ENCODE data around the gene TCERG1. TPM values are rescaled to one million over a fixed set of nuclear protein-coding genes. Genes with fewer than 3 reads are reported as not detected.

The TCERG1 gene
- polyA plus RNA-seq, 1 donor from 2014 or later: 41.3 TPM

DNA sequence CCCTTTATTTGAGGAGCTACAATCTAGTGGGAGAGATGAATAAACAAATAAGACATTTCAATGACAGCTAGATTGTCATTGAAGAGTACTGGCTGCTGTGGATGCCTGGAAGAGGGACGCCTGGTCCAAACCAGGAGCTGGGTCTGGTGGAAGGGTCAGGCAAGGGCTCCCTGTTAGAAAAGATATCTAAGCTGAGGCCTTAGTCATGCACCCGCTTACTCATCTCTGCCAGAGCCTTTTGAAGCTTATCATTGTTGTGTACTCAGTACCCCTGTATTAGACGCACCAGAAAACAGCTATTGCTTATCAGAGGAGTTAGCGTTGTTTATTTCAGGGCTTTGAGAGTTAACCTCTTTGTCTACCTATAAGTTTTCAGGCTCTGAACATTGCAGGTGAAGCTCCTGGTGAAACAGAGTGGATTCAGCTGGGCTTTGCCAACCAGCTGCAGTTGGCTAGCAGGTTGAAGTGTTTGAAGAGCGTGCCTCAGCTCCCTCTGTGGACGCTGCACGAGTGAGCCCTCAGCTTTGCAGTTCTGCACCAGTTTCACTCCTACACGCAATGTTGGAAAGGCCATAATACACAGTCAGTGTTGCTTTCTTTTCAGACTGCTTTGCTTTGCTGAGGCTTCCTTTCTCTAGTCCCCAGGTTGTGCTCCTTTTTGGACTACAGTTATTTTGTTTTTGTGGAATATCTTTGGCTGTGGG, 74.4 kb downstream of the TCERG1 start:
- no peaks in the 10 kb centered on the region for H3K36me3 Mint-ChIP-seq
- no peak overlapping the region for H3K4me3 Mint-ChIP-seq
- peaks cover 14% of the 10 kb centered on the region for H3K27me3 Mint-ChIP-seq
- H3K9me3 Mint-ChIP-seq: no peaks in the 10 kb centered on the region
- H3K27ac Mint-ChIP-seq: no peak overlapping the region
- peaks cover 0 to 8% (median 0%) of the 10 kb centered on the region in 3 donors for H3K4me1 Mint-ChIP-seq

GRCh38 chr5:146523698-146524097, 76.6 kb downstream of the TCERG1 start:
- H3K9me3 Mint-ChIP-seq: no peaks in the 10 kb centered on the region
- H3K27ac Mint-ChIP-seq: no peak overlapping the region
- no peaks in the 10 kb centered on the region for H3K36me3 Mint-ChIP-seq
- peaks cover 0 to 2% (median 0%) of the 10 kb centered on the region in 3 donors for H3K4me1 Mint-ChIP-seq
- H3K27me3 Mint-ChIP-seq: peaks cover 18% of the 10 kb centered on the region
- H3K4me3 Mint-ChIP-seq: no peak overlapping the region

GRCh38 chr5:146527785-146528184, 80.7 kb downstream of the TCERG1 start:
- peaks cover 0 to 2% (median 0%) of the 10 kb centered on the region in 3 donors for H3K4me1 Mint-ChIP-seq
- no peaks in the 10 kb centered on the region for H3K36me3 Mint-ChIP-seq
- H3K9me3 Mint-ChIP-seq: no peaks in the 10 kb centered on the region
- peaks cover 7% of the 10 kb centered on the region for H3K27me3 Mint-ChIP-seq
- no peak overlapping the region for H3K27ac Mint-ChIP-seq
- no peak overlapping the region for H3K4me3 Mint-ChIP-seq

DNA sequence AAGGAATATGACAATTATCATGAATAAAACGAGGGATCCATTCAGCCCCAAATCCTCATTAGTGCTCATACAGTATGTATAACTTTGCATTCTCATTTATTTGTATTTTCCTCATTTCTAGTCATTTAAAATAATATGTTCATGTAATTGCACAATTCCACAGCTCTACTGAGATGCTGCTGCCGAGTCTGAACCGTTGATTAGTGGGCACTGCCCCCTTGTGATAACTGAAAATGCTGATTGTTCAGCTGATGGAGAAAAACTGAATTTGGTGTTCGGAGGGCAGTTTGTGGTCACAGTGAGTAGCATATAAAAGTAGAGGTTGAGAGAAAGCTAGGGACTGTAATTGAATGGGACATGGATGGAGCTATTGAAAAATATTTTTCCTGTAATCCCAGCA, 81.1 kb downstream of the TCERG1 start:
- Mint-ChIP-seq H3K27me3 (peaks cover 8% of the 10 kb centered on the region), H3K36me3 (no peaks in the 10 kb centered on the region), H3K9me3 (no peaks in the 10 kb centered on the region), H3K4me3 (no peak overlapping the region), H3K27ac (no peak overlapping the region), H3K4me1 (peaks cover 0 to 2% (median 2%) of the 10 kb centered on the region in 3 donors)

DNA sequence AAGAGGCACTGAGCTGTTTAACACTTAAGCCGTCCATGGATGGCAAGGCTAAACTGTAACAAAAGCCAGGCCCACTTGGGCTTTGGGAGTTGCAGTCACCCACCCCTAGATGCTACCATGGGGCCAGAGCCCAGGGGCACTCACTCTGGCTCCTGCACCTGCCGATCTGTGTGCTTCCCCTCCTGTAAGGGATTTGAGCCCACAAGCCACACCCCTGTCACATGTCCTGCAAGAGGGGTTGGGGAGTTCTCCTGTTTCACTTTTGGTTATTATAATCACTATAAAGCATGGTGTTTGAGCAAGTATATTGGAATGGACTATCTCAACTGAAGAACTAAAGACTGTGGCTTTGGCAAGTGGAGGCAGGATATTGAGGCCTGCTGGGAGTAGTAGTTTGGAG, 82.9 kb downstream of the TCERG1 start:
- no peaks in the 10 kb centered on the region for H3K9me3 Mint-ChIP-seq
- H3K36me3 Mint-ChIP-seq: no peaks in the 10 kb centered on the region
- no peak overlapping the region for H3K27ac Mint-ChIP-seq
- H3K4me1 Mint-ChIP-seq: peaks cover 0 to 4% (median 2%) of the 10 kb centered on the region in 3 donors
- no peak overlapping the region for H3K4me3 Mint-ChIP-seq
- H3K27me3 Mint-ChIP-seq: peaks cover 7% of the 10 kb centered on the region

GRCh38 chr5:146533260-146533857, 86.2 kb downstream of the TCERG1 start:
- Mint-ChIP-seq H3K4me3 (no peak overlapping the region), H3K27ac (no peak overlapping the region), H3K36me3 (no peaks in the 10 kb centered on the region), H3K4me1 (peaks cover 0 to 4% (median 0%) of the 10 kb centered on the region in 3 donors), H3K9me3 (no peaks in the 10 kb centered on the region), H3K27me3 (peaks cover 4% of the 10 kb centered on the region)

- Mint-ChIP-seq H3K27ac (no peak overlapping the region), H3K4me3 (no peak overlapping the region)
Measured at GRCh38 chr5:146533882-146534281, 86.7 kb downstream of the TCERG1 start.

DNA sequence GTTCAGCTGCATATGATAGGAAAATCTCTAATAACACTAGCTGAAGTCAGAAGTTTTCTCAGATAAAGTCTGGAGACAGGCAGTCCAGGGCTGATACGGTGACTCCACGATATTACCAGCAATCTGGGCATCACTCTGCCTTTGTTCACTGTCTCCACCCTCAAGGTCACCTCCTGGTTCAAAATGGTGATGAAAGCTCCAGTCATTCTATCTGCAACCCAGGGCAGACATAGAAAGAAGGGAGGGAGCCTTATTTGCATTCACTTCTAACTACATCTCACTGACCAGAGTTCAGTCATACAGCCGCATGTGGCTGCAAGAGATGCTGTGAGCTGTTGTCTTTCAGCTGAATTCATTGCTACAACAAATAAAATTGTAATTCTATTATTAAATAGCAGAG, 91.3 kb downstream of the TCERG1 start:
- Mint-ChIP-seq H3K4me1 (peaks cover 0 to 2% (median 0%) of the 10 kb centered on the region in 3 donors), H3K36me3 (no peaks in the 10 kb centered on the region), H3K4me3 (no peak overlapping the region), H3K9me3 (no peaks in the 10 kb centered on the region), H3K27ac (no peak overlapping the region), H3K27me3 (peaks cover 7% of the 10 kb centered on the region)

More at GRCh38 chr5:146533882-146534281, 86.7 kb downstream of the TCERG1 start:
- H3K36me3 Mint-ChIP-seq: no peaks in the 10 kb centered on the region
- peaks cover 0 to 4% (median 0%) of the 10 kb centered on the region in 3 donors for H3K4me1 Mint-ChIP-seq
- H3K9me3 Mint-ChIP-seq: no peaks in the 10 kb centered on the region
- H3K27me3 Mint-ChIP-seq: peaks cover 4% of the 10 kb centered on the region

- H3K36me3 Mint-ChIP-seq: no peaks in the 10 kb centered on the region
- H3K9me3 Mint-ChIP-seq: no peaks in the 10 kb centered on the region
- no peak overlapping the region for H3K27ac Mint-ChIP-seq
- peaks cover 0 to 2% (median 0%) of the 10 kb centered on the region in 3 donors for H3K4me1 Mint-ChIP-seq
- no peak overlapping the region for H3K4me3 Mint-ChIP-seq
- peaks cover 7% of the 10 kb centered on the region for H3K27me3 Mint-ChIP-seq
Measured at GRCh38 chr5:146539973-146540372, 92.8 kb downstream of the TCERG1 start.

- Mint-ChIP-seq H3K27me3 (peaks cover 7% of the 10 kb centered on the region), H3K9me3 (no peaks in the 10 kb centered on the region), H3K27ac (no peak overlapping the region), H3K36me3 (no peaks in the 10 kb centered on the region), H3K4me1 (peaks cover 0 to 2% (median 0%) of the 10 kb centered on the region in 3 donors), H3K4me3 (no peak overlapping the region)
Measured at GRCh38 chr5:146540414-146540813, 93.3 kb downstream of the TCERG1 start.

- no peaks in the 10 kb centered on the region for H3K36me3 Mint-ChIP-seq
- H3K27ac Mint-ChIP-seq: no peak overlapping the region
- H3K9me3 Mint-ChIP-seq: no peaks in the 10 kb centered on the region
- H3K4me1 Mint-ChIP-seq: peaks cover 0 to 2% (median 0%) of the 10 kb centered on the region in 3 donors
- H3K27me3 Mint-ChIP-seq: peaks cover 5% of the 10 kb centered on the region
- H3K4me3 Mint-ChIP-seq: no peak overlapping the region
Measured at GRCh38 chr5:146541958-146542849, 95.1 kb downstream of the TCERG1 start.

DNA sequence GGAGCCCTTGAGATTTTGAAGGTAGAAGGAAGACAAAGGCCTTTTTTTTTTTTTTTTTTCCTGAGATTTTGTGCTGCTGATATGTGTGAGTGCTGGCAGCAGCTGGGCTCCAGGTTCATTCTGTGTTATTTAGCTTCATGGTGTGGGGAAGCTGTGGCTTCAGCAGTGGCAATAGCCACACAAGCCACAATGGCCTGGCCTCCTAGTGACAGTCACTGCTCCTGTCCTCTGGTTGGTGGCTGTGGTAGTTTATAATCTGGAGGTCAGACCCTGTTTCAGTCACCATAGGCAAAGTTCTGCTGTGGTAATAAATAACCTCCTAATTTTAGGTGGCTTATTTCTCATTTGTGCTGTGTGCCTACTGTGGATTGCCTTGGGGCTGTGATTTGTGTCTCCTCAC, 97.1 kb downstream of the TCERG1 start:
- H3K4me3 Mint-ChIP-seq: no peak overlapping the region
- H3K36me3 Mint-ChIP-seq: no peaks in the 10 kb centered on the region
- H3K9me3 Mint-ChIP-seq: no peaks in the 10 kb centered on the region
- peaks cover 5% of the 10 kb centered on the region for H3K27me3 Mint-ChIP-seq
- peaks cover 0 to 2% (median 0%) of the 10 kb centered on the region in 3 donors for H3K4me1 Mint-ChIP-seq
- H3K27ac Mint-ChIP-seq: no peak overlapping the region

DNA sequence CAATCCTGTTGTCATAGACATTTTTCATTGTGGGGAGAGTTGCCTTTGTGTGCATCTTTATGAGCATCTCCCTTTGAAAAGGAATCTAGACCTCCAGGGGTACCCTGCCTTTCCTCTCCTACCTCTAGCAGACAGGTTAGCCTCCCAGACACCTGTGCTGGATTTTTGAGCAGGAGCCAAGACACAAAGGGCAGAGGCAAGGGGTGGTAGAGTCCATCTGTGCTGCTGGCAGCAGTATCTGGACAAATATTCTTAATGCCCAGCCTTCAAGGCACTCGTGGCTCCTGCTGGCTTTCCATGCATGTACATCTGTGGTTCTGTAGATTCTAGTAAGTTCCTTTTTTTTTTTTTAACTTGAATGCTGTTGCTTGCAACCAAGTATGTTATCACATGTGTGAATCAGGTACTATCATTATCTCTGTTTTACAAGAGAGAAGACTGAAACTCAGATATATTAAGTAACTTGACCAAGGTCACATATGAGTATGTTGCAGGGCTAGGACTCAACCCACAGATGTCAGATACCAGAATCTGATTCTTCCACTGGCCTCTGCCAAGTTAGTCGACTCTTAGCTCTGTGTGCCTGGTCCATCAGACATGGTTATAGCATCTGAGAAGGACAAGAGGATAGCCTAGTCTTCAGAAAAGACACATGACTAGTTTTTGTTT, 101.8 kb downstream of the TCERG1 start:
- no peak overlapping the region for H3K4me3 Mint-ChIP-seq
- H3K4me1 Mint-ChIP-seq: no peaks in the 10 kb centered on the region
- no peaks in the 10 kb centered on the region for H3K36me3 Mint-ChIP-seq
- no peak overlapping the region for H3K27ac Mint-ChIP-seq
- H3K9me3 Mint-ChIP-seq: no peaks in the 10 kb centered on the region
- H3K27me3 Mint-ChIP-seq: no peaks in the 10 kb centered on the region

DNA sequence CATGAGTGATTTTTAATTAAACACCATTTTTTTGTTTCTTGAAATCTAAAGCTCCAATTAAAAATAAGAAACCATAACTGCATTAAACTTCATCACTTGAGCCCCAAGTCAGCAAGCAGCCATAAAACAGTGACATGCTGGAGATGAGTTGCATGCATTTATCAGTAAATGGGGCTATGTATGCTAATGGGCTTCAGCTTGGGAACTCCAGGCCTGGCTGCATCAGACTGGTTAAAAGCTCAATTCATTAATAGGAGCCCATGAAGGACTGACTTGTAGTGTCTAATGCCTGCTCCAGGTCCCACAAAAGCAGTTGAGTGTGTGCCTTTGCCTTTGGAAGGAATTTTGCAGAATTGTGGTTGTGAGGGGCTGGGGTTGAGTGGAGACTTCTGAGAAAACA, 102.5 kb downstream of the TCERG1 start:
- Mint-ChIP-seq H3K4me1 (no peaks in the 10 kb centered on the region), H3K4me3 (no peak overlapping the region), H3K27me3 (no peaks in the 10 kb centered on the region), H3K9me3 (no peaks in the 10 kb centered on the region), H3K36me3 (no peaks in the 10 kb centered on the region), H3K27ac (no peak overlapping the region)

GRCh38 chr5:146553446-146553845, 106.3 kb downstream of the TCERG1 start:
- Mint-ChIP-seq H3K4me1 (no peaks in the 10 kb centered on the region), H3K9me3 (peaks cover 0 to 7% (median 0%) of the 10 kb centered on the region in 3 donors), H3K27ac (no peak overlapping the region), H3K4me3 (no peak overlapping the region), H3K36me3 (peaks cover 2% of the 10 kb centered on the region), H3K27me3 (peaks cover 4% of the 10 kb centered on the region)
